OCI-LY3 (cell line): ENCODE data around the gene ETF1.

Experiments
- H2AFZ ChIP-seq: fragments of 200-600, 300-600 bp; shearing (Covaris generic); 2 replicates; pipeline ENCODE4 v1.6.0; 2014; ENCODE audit warnings: antibody characterized with exemption, low read depth, low read length
- H3K27ac ChIP-seq: fragments of 200-600, 300-600 bp; sonication (generic); 2 replicates; pipeline ENCODE4 v1.5.1; 2014; ENCODE audit warnings: mild to moderate bottlenecking, low read length, moderate library complexity, mixed read lengths
- H3K27me3 ChIP-seq: fragments of 200-600, 300-600 bp; sonication (generic); 2 replicates; pipeline ENCODE4 v1.6.1; 2014; ENCODE audit warnings: low read depth, low read length, mixed read lengths
- H3K36me3 ChIP-seq: fragments of 200-600, 300-600 bp; sonication (generic); replicated peaks from 2 replicates; pipeline ENCODE3; 2014; ENCODE audit warnings: low read depth, low read length, mixed read lengths
- H3K4me1 ChIP-seq: fragments of 300-600, 200-600 bp; sonication (generic); 2 replicates; pipeline ENCODE4 v1.6.1; 2014; ENCODE audit warnings: low read length, mixed read lengths
- H3K4me2 ChIP-seq: fragments of 200-600, 300-600 bp; sonication (generic); 2 replicates; pipeline ENCODE4 v1.6.1; 2014; ENCODE audit warnings: low read length, mixed read lengths
- H3K4me3 ChIP-seq: fragments of 300-600, 200-600 bp; sonication (generic); 2 replicates; pipeline ENCODE4 v1.5.1; 2014; ENCODE audit warnings: antibody characterized with exemption, mild to moderate bottlenecking, low read length, moderate library complexity
- H3K79me2 ChIP-seq: fragments of 300-600, 200-600 bp; shearing (Covaris generic); 2 replicates; pipeline ENCODE4 v1.6.1; 2014; ENCODE audit warnings: mild to moderate bottlenecking, low read length, mixed read lengths
- H3K9ac ChIP-seq: fragments of 300-600, 200-600 bp; shearing (Covaris generic); 2 replicates; pipeline ENCODE4 v1.6.0; 2014; ENCODE audit warnings: mild to moderate bottlenecking, low read length, moderate library complexity
- H3K9me3 ChIP-seq: fragments of 200-600, 300-600 bp; shearing (Covaris generic); 2 replicates; pipeline ENCODE4 v1.6.1; 2014; ENCODE audit warnings: low read length, mixed read lengths; ENCODE audit not compliant: insufficient read depth
- H4K20me1 ChIP-seq: fragments of 200-600, 300-600 bp; sonication (generic); 2 replicates; pipeline ENCODE4 v1.6.1; 2016; ENCODE audit warnings: low read length, mixed read lengths; ENCODE audit not compliant: insufficient read depth
- EZH2phosphoT487 ChIP-seq: fragments of 200-600 bp; shearing (Covaris generic); IDR thresholded peaks from 2 replicates; pipeline ENCODE4 v1.6.1; 2018; ENCODE audit warnings: antibody characterized with exemption, mixed run types, low read depth
- TF ChIP-seq, protein P1 (sequence below): fragments of 200-600, 300-600 bp; sonication (generic); IDR thresholded peaks from 2 replicates; pipeline ENCODE4 v1.5.1; 2014; ENCODE audit warnings: antibody characterized with exemption, low read length, low read depth

Gene ETF1

DNA sequence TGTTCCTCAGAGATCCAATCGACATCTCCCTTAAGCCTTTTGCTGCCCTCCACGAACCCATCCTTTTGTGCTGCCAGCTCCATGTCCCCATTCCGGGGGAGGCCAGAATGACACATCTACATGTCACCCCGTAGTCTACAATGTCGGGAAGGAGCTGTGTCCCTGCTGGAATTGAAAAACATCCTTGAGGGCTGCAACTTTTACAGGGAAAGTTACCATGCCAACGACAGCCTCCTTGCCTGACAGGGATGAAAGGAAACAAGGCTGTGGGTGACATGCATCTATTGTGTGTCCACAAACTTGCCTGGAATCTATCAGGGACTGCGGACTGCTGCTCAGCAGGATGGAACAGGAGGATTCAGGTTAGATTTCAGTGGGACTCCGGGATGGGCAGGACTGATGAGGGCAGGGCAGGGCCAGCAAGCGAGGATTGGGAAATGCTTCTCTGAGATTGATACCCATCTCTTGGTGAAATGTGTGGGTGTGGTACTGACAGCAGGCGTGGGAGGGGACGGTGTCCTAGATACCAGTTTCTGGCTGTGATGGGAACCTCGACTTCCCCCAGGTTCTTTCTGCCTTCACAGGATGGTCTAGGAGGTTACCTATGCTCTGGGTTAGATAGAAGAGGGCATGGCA, 52.3 kb downstream of the ETF1 start:
- Histone ChIP-seq H3K79me2 (no peaks in the 10 kb centered on the region), H3K9ac (no peak overlapping the region), H3K4me3 (no peak overlapping the region), H2AFZ (no peak overlapping the region), H3K4me2 (no peak overlapping the region), H3K9me3 (no peaks in the 10 kb centered on the region), H4K20me1 (no peaks in the 10 kb centered on the region), H3K27me3 (peaks cover 17% of the 10 kb centered on the region), H3K27ac (no peak overlapping the region), H3K4me1 (no peaks in the 10 kb centered on the region), H3K36me3 (no peaks in the 10 kb centered on the region)
- TF ChIP-seq EZH2phosphoT487, result no peak

DNA sequence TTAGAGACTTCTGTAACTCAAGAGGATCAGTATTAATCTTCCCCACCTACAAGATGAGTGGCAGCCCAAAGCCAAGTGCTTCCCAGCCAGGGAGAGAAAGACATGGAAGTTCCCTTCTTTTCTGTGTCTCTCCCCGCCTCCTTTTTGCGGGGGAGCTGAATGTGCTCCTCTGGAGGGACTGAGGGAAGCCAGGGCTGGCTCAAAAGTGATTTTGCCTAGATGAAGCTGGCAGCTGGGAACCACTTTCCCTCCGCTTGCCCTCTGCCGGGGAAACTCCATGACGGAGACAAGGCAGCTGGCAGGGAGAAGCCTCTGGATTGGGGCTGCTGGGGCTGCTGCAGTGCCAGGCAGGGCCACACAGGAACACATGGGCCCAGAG, 53.4 kb downstream of the ETF1 start:
- no peaks in the 10 kb centered on the region for H4K20me1 ChIP-seq
- H3K9ac ChIP-seq, result no peak overlapping the region
- H3K4me2 ChIP-seq, result no peak overlapping the region
- no peaks in the 10 kb centered on the region for H3K36me3 ChIP-seq
- H3K4me3 ChIP-seq, result no peak overlapping the region
- peaks cover 17% of the 10 kb centered on the region for H3K27me3 ChIP-seq
- no peaks in the 10 kb centered on the region for H3K9me3 ChIP-seq
- H3K4me1 ChIP-seq, result no peaks in the 10 kb centered on the region
- no peak overlapping the region for H3K27ac ChIP-seq
- no peaks in the 10 kb centered on the region for H3K79me2 ChIP-seq
- H2AFZ ChIP-seq, result no peak overlapping the region
- TF ChIP-seq, protein P1, sequence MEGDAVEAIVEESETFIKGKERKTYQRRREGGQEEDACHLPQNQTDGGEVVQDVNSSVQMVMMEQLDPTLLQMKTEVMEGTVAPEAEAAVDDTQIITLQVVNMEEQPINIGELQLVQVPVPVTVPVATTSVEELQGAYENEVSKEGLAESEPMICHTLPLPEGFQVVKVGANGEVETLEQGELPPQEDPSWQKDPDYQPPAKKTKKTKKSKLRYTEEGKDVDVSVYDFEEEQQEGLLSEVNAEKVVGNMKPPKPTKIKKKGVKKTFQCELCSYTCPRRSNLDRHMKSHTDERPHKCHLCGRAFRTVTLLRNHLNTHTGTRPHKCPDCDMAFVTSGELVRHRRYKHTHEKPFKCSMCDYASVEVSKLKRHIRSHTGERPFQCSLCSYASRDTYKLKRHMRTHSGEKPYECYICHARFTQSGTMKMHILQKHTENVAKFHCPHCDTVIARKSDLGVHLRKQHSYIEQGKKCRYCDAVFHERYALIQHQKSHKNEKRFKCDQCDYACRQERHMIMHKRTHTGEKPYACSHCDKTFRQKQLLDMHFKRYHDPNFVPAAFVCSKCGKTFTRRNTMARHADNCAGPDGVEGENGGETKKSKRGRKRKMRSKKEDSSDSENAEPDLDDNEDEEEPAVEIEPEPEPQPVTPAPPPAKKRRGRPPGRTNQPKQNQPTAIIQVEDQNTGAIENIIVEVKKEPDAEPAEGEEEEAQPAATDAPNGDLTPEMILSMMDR, result no peak
- TF ChIP-seq EZH2phosphoT487, result no peak

- H3K4me2 ChIP-seq, result no peak overlapping the region
Observed at GRCh38 chr5:138488481-138488945, 54.5 kb downstream of the ETF1 start.

GRCh38 chr5:138482638-138483037, 60.4 kb downstream of the ETF1 start:
- Histone ChIP-seq H3K4me1 (no peaks in the 10 kb centered on the region), H3K79me2 (no peaks in the 10 kb centered on the region), H3K9ac (no peak overlapping the region), H2AFZ (no peak overlapping the region), H3K36me3 (no peaks in the 10 kb centered on the region), H3K9me3 (no peaks in the 10 kb centered on the region), H3K4me2 (no peak overlapping the region), H3K4me3 (no peak overlapping the region), H3K27ac (no peak overlapping the region), H3K27me3 (no peaks in the 10 kb centered on the region; the same call in 1 of the 2 replicates), H4K20me1 (no peaks in the 10 kb centered on the region)
- TF ChIP-seq EZH2phosphoT487, result no peak
- TF ChIP-seq, protein P1, result no peak

More at GRCh38 chr5:138488481-138488945, 54.5 kb downstream of the ETF1 start:
- Histone ChIP-seq H3K9ac (no peak overlapping the region), H3K27me3 (peaks cover 17% of the 10 kb centered on the region), H3K79me2 (no peaks in the 10 kb centered on the region), H3K4me1 (no peaks in the 10 kb centered on the region), H3K27ac (no peak overlapping the region), H3K36me3 (no peaks in the 10 kb centered on the region), H3K4me3 (no peak overlapping the region), H3K9me3 (no peaks in the 10 kb centered on the region), H2AFZ (no peak overlapping the region), H4K20me1 (no peaks in the 10 kb centered on the region)
- no peak for TF ChIP-seq EZH2phosphoT487
- TF ChIP-seq, protein P1, result no peak
